Loucy (cell line): ENCODE results near the gene NCKAP5.

Source experiments
- CTCF ChIP-seq: fragments of 200-600 bp; sonication (generic); conservative IDR thresholded peaks from 2 replicates; pipeline ENCODE4 v1.5.1; 2014; ENCODE audit warnings: mild to moderate bottlenecking, antibody characterized with exemption, low read length
- EZH2phosphoT487 ChIP-seq: fragments of 200-600 bp; IDR thresholded peaks from 2 replicates; pipeline ENCODE4 v1.6.1; 2018; ENCODE audit warnings: antibody characterized with exemption, mild to moderate bottlenecking, moderate library complexity, borderline replicate concordance

- TF ChIP-seq CTCF (no peak), EZH2phosphoT487 (no peak)
Measured at GRCh38 chr2:133480707-133481429, 87.4 kb downstream of the NCKAP5 start.
